Stimulated activated CD4-positive, alpha-beta T cell treated with anti-CD3 and anti-CD28 coated beads, Interleukin-1b, Interleukin-23, amount 100 ng/mL, for 48 hours (primary cell): ENCODE results near the gene ADK.

Experiments used
- DNase-seq: peaks from one replicate; pipeline ENCODE4 v3.0.0-alpha.2; 2020

Gene ADK

DNA sequence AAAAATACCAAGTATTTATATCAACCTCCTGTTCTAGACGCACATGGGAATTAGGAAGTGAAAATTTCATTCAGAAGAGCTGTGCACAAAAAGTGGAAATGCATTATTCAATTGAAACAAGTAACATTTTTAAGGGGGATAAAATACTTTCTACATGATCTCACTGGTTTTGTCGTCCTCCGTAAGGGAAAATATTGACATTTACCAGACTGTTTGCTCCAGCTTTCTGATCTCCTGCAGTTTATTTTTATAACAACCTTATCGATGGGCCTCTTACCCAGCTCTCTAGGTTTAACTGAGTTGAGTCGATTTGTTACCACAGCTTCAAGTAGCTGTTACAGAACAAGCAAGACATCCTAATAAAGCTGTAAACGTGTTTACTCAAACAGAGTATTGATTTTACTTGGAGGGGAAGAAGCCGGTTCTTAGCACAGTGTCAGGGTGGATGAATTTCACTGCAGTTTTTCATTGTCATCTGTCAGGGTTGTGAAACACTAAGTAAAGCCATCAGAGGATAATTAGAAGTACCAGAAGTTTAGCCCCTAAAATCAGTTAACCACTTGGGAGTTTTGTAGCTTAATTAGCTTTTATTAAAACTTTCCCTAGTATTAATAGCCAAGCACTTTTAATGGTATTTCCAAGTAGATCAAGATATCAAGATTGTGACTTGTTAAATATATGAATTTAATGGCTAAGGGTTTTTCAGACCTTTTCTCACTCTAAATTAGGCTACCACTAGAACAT, 532.8 kb downstream of the ADK start:
- DNase-seq: no peak

DNA sequence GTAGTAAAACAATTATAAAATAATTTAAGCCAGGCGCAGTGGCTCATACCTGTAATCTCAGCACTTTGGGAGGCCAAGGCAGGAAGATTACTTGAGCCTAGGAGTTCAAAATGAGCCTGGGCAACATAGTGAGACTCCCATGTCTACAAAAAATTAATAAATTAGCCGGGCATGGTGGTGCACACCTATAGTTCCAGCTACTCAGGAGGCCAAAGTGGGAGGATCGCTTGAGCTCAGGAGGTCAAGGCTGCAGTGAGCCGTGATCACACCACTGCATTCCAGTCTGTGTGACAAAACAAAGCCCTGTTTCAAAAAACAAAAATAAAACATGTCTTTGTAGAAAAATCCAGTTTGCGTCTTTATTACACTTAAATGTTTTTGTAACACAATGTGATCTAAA, 533.4 kb downstream of the ADK start:
- DNase-seq: no peak

GRCh38 chr10:74685564-74685963, 534.5 kb downstream of the ADK start:
- DNase-seq: no peak

GRCh38 chr10:74690393-74690792, 539.4 kb downstream of the ADK start:
- no peak for DNase-seq

GRCh38 chr10:74691164-74691563, 540.1 kb downstream of the ADK start:
- DNase-seq: no peak

- DNase-seq: no peak
These were observed 553.8 kb downstream of the ADK start for GRCh38 chr10:74704629-74705357.

GRCh38 chr10:74705358-74705980, 554.4 kb downstream of the ADK start:
- DNase-seq: no peak

DNA sequence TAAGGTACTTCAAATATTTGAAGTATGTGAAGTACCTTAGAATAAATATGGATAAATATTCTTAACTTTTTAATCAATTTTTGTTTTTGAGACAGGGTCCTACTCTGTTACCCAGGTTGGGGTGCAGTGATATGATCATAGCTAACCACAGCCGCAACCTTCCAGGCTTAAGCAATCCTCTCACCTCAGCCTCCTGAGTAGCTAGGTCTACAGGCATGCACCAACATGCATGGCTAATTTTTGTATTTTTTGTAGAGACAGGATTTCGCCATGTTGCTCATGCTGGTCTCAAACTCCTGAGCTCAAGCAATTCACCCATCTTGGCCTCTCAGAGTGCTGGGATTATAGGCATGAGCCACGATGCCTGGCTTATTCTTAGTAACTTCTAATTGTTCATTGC, 555.9 kb downstream of the ADK start:
- DNase-seq: no peak

- no peak for DNase-seq
These were observed 557.2 kb downstream of the ADK start for GRCh38 chr10:74708246-74708645.

GRCh38 chr10:74718208-74718607, 567.2 kb downstream of the ADK start:
- DNase-seq: no peak

GRCh38 chr10:74728225-74728624, 577.2 kb downstream of the ADK start:
- no peak for DNase-seq

DNA sequence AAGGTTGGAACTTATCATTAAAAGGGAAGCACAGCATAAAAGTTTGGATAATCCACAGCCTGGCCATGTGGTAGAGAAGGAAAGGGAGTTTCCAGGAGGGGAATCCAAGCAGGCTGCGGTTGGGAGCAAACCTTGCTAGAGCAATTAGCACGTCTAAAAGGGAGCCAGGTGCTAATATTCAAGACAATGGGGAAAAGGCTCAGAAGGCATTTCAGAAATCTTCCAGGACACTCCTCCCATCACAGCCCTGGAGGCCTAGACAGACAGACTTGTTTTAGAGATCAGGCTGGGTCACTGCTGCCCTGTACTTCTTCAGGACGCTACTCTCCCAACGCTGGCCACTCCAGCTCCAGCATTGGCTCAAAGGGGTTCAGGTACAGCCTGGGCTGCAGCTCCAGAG, 579.2 kb downstream of the ADK start:
- DNase-seq: no peak

- no peak for DNase-seq
These were observed 582.6 kb downstream of the ADK start for GRCh38 chr10:74733612-74734011.

GRCh38 chr10:74736029-74736428, 585.0 kb downstream of the ADK start:
- DNase-seq: no peak

- DNase-seq: no peak
These were observed 587.0 kb downstream of the ADK start for GRCh38 chr10:74738052-74738451.

- DNase-seq: no peak
These were observed 587.5 kb downstream of the ADK start for GRCh38 chr10:74738542-74738941.

DNA sequence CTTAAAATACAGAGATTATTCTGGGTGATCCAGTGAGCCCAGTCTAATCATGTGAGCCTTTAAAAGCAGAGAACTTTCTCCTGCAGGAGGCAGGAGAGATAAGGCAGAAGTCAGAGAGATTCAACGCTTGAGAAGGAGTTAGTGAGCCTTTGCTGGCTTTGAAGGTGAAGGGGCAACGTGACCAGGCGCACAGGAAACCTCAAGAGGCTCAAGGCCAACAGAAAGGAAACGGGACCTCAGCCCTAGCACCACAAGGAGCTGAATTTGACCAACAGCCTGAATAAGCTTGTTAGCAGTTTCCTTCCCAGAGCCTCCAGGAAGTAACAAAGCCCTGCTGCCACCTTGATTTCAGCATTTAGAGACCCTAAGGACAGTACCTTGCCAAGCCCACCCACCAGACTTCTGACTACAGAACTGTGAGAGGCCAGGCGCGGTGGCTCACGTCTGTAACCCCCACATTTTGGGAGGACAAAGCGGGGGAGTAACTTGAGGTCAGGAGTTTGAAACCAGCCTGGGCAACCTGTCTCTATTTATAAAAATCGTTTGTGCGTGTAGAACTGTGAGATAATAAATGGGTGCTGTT, 588.1 kb downstream of the ADK start:
- no peak for DNase-seq

DNA sequence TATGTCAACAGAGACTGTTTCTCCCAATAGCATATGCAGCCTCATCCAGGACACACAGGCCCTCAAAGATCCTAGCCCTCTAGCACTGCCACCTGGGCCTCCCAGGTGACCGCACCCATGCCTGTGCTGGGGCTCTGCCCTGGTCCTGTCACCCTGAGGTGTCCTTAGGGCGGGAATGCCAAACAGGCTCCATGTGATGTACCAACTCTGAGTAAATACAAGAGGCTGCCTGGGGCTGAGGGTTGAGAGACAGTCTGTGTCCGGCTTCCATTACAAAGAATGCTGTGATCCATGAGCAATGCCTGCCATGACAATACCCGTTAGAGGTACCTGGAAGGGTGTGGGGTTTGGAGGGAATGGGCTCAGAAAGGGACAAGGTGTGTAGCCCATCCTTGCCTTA, 592.4 kb downstream of the ADK start:
- DNase-seq: no peak

DNA sequence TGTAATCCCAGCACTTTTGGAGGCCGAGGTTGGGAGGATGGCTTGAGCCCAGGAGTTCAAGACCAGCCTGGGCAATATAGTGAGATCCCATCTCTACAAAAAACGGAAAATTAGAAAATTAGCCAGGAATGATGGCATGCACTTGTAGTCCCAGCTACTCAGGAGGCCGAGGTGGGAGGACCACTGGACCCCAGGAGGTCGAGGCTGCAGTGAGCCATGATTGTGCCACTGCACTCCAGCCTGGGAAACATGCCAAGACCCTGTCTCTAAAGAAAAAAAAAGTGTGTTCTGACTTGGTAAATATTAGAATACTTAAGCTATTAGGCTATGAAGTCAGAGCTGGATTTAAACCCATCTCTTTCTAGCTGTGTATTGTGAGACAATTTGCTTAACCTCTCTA, 594.4 kb downstream of the ADK start:
- DNase-seq: no peak

GRCh38 chr10:74746813-74747212, 595.8 kb downstream of the ADK start:
- DNase-seq: no peak

DNA sequence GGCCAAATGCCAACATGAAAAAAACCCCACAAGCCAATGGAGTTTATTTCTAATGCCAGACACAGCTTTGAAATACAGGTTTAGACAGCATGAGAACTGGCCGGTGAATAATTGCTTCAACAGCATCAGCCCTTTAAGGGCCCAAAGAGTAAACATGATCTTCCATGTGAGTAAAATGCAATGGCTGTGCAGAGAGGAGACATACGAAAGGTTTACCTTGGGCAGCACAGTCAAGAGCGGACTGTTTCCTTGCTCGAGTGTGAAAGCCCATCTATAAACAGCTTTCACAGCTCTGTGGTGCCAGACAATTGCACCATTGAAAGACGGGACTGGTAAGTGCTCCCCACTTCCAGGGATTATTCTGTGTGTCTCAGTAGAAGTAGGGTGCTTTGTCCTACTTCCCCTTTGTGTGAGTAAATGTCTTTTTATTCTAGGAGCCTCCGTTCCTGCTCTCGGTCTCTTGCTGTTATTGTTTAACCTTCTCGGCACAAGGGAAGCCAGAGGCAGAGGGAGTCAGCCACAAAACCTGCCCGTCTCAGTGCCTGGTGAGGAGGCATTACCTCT, 597.5 kb downstream of the ADK start:
- no peak for DNase-seq

DNA sequence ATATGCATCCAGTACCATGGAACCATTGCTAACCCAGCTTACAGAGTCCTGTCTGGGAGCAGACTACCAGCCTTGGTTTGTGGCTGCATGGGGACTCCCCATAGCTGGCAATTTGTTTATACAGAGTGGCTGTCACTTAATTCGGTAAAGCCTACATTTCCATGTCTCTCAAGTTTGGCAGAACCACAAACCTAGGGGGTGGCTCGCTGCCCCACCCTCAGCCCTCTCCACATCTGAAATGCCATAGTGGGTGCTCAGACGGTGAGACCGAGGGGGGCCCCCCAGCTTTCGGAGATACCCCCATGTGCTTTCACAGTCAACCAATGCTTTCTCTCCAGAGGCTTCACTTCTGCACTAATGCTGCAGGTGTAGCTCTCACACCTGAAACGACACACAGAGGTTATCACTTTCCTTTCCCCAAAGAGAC, 599.8 kb downstream of the ADK start:
- DNase-seq: no peak

DNA sequence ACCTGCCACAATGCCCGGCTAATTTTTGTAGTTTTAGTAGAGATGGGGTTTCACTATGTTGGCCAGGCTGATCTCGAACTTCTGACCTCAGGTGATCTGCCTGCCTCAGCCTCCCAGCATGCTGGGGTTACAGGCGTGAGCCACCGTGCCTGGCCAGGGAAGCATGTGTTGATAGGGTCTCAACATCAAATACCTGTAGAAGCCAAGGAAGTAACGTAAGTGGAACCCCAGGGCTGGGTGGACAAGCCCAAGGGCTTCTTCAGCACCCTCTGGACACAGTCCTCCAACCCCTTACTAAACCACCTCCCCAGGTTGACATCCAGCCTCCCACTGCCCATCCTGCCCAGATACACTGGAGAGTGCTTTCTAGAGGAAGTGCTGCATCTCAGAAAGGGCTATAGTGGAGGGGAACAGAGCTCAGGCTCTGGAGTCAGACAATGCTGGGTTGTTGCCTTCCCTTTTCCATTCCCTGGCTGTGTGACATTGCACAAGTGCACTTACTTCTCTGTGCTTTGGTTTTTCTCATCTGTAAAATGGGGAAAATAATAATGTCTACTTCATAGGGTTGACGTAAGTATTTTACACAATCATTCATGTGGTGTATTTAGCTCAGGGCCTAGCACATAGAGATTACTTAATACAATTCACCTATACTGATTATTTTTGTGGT, 601.5 kb downstream of the ADK start:
- DNase-seq: no peak
